HEK293T (cell line): ENCODE data around the gene HSDL2.

Experiments used
- CTCF ChIA-PET: fragments of 350-600 bp; formaldehyde crosslinking; extraction: SDS; loops from one replicate; lab custom pipeline; 2021; ENCODE audit warnings: antibody characterized with exemption, inconsistent platforms; lab: Yijun Ruan, JAX
- POLR2A ChIA-PET: fragments of 350-600 bp; formaldehyde crosslinking; extraction: SDS; loops from one replicate; lab custom pipeline; 2020; ENCODE audit warnings: antibody characterized with exemption, inconsistent platforms; lab: Yijun Ruan, JAX
- DNase-seq: peaks from one replicate; pipeline ENCODE4 v3.0.0; 2012; ENCODE audit warnings: mixed read lengths; ENCODE audit errors: extremely low spot score
- ARNT ChIP-seq: fragments of 450-650 bp; IDR thresholded peaks from 2 replicates; pipeline ENCODE4 v1.6.1; 2017; ENCODE audit warnings: mild to moderate bottlenecking
- BHLHE40 ChIP-seq: fragments of 450-650 bp; IDR thresholded peaks from 2 replicates; pipeline ENCODE4 v1.6.1; 2016; ENCODE audit warnings: mild to moderate bottlenecking, moderate library complexity, borderline replicate concordance
- CTBP1 ChIP-seq: fragments of 450-650 bp; IDR thresholded peaks from 2 replicates; pipeline ENCODE4 v1.6.1; 2016; ENCODE audit warnings: borderline replicate concordance
- ELF4 ChIP-seq: fragments of 450-650 bp; IDR thresholded peaks from 2 replicates; pipeline ENCODE4 v1.6.1; 2017; ENCODE audit warnings: antibody characterized with exemption
- FOXA1 ChIP-seq: fragments of 450-650 bp; IDR thresholded peaks from 2 replicates; pipeline ENCODE4 v1.6.1; 2016; ENCODE audit warnings: mild to moderate bottlenecking
- FOXK2 ChIP-seq: fragments of 450-650 bp; IDR thresholded peaks from 2 replicates; pipeline ENCODE4 v1.6.1; 2016; ENCODE audit warnings: mild to moderate bottlenecking
- FOXM1 ChIP-seq: fragments of 450-650 bp; IDR thresholded peaks from 2 replicates; pipeline ENCODE4 v1.6.1; 2017; ENCODE audit warnings: mild to moderate bottlenecking, borderline replicate concordance
- HDGF ChIP-seq: fragments of 450-650 bp; IDR thresholded peaks from 2 replicates; pipeline ENCODE4 v1.6.1; 2017; ENCODE audit warnings: antibody characterized with exemption, borderline replicate concordance
- L3MBTL2 ChIP-seq: fragments of 450-650 bp; conservative IDR thresholded peaks from 2 replicates; pipeline ENCODE4 v1.6.1; 2016; ENCODE audit warnings: mild to moderate bottlenecking
- LEF1 ChIP-seq: fragments of 450-650 bp; IDR thresholded peaks from 2 replicates; pipeline ENCODE4 v1.6.1; 2017; ENCODE audit warnings: mild to moderate bottlenecking, borderline replicate concordance
- NFRKB ChIP-seq: fragments of 450-650 bp; IDR thresholded peaks from 2 replicates; pipeline ENCODE4 v1.6.1; 2016; ENCODE audit warnings: mild to moderate bottlenecking, moderate library complexity
- SP1 ChIP-seq: fragments of 450-650 bp; IDR thresholded peaks from 2 replicates; pipeline ENCODE4 v1.6.1; 2017
- SUZ12 ChIP-seq: fragments of 450-650 bp; IDR thresholded peaks from 2 replicates; pipeline ENCODE4 v1.6.1; 2016; ENCODE audit warnings: mild to moderate bottlenecking
- TARDBP ChIP-seq: fragments of 450-650 bp; IDR thresholded peaks from 2 replicates; pipeline ENCODE4 v1.6.1; 2016
- ZNF384 ChIP-seq: fragments of 450-650 bp; IDR thresholded peaks from 2 replicates; pipeline ENCODE4 v1.6.1; 2016
- TF ChIP-seq, protein P1 (sequence below): fragments of 450-650 bp; IDR thresholded peaks from 2 replicates; pipeline ENCODE4 v1.6.1; 2016

Gene HSDL2

DNA sequence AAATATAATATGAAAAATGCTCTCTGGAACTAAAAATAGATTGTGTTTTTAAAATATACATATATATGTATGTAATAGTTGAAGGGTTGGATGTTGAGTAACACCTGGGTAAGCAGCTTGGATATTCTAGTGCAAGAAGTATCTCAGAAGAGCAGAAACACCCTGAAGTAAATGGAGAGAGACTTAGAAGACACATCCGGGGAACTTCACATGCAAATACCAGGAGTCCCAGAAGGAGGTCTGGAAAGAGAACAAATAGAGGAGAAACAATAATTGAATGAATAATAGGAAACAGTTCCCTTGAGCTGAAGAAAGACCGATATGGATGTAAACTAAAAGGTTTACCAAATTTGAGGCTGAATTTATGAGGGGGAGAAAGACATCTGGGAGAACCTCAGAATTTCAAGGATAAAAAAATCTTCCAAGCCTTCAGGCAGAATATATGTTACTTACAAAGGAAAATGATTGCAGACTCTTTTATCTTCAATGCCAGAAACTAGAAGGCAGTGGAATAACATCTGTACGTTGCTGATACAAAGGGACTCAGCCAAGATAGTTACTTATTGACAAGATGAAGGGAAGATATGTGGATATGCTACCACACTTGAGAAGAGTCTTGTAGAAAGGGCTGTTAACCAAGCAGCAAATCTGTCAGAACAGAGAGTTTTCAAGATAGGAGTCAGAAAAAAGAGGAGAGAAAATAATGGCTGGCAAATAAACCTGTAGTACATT lies 42.7 kb downstream of the HSDL2 start:
- no peak for TF ChIP-seq SP1
- TF ChIP-seq TARDBP = no peak
- no peak for TF ChIP-seq L3MBTL2
- TF ChIP-seq FOXA1 = no peak
- no peak for TF ChIP-seq FOXK2
- TF ChIP-seq NFRKB = no peak
- no peak for TF ChIP-seq ZNF384
- TF ChIP-seq SUZ12 = no peak
- ChIA-PET POLR2A (interaction anchor here (0.7 kb wide), 1 partner anchor 43 kb away, joined by 3 read pairs; the partner anchor contains the start of gene HSDL2), CTCF (no interaction called here)
- no peak for DNase-seq

DNA sequence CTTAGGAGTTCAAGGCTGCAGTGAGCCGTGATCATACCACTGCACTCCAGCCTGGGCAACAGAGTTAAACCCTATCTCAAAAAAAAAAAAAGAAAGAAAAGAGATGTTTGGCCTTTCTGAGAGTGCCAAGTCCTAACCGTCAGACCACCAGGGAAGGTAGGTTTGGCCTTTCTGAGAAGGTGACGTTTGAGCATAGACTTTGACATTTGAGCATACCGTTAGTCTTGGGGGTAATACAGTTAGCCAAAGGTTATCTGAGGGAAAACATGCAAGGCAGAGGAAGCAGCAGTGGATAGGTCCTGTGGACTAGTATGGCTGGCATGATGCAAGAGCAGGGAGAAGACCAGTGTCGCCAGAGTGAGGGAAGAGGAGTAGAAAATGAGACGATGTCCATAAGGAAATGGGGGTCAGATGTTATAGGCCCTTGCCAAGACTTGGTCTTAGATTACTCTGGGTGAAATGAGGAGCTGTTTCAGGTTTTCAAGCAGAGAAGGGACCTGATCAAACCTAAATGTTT lies 50.2 kb downstream of the HSDL2 start:
- POLR2A ChIA-PET = no interaction called here

DNA sequence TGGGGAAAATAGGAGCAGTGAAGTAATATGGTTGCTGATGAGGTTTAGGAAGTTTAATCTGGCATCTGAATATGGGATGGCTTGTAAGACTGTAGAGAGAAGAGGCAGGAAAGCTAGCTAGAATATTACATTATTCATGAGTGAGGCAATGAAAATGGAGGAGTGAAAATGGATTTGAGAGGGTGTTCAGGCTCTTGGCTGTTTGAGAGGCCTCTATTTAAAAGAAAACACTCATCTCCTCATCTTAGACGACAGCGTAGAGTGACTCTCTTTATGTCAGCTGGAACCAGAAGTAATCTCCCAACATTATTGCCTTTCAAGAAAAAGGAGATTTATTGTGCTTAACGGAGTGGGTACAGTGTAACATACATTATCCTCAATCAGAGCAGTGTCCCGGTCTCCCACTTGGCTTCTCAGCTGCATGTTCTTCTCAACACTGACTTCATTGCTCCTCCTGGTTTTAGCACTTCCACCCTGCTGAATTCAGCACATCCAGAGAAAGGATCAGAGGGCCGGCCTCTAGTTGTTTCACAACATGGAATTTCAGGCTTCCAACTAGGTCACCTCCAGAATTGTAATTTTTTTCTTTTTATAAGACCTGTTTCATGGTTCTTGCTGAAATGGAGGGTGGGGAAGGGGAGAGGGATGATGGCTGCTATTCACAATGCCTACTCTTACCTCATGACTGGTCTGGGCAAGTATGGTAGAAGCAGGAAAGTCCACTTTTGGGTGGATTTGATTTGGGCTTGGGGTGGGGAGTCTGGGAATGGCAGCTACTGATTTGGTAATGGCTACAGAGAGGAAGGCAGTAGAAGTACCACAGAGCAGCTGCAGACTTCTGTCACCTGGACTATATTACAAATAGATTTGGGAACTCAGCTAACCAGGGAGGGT lies 53.8 kb downstream of the HSDL2 start:
- POLR2A ChIA-PET = no interaction called here
- CTCF ChIA-PET = interaction anchor here (0.6 kb wide), 1 partner anchor 17 kb away, joined by 5 read pairs; no protein-coding TSS in a partner anchor
- no peak for TF ChIP-seq SP1
- no peak for TF ChIP-seq ZNF384
- no peak for TF ChIP-seq TARDBP
- no peak for TF ChIP-seq BHLHE40
- no peak for TF ChIP-seq CTBP1
- TF ChIP-seq SUZ12 = no peak
- TF ChIP-seq, protein P1, sequence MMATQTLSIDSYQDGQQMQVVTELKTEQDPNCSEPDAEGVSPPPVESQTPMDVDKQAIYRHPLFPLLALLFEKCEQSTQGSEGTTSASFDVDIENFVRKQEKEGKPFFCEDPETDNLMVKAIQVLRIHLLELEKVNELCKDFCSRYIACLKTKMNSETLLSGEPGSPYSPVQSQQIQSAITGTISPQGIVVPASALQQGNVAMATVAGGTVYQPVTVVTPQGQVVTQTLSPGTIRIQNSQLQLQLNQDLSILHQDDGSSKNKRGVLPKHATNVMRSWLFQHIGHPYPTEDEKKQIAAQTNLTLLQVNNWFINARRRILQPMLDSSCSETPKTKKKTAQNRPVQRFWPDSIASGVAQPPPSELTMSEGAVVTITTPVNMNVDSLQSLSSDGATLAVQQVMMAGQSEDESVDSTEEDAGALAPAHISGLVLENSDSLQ = no peak
- no peak for TF ChIP-seq FOXM1
- TF ChIP-seq NFRKB = no peak
- no peak for TF ChIP-seq FOXK2
- no peak for TF ChIP-seq FOXA1
- TF ChIP-seq HDGF = no peak
- no peak for TF ChIP-seq LEF1
- no peak for TF ChIP-seq L3MBTL2
- no peak for TF ChIP-seq ARNT
- no peak for TF ChIP-seq ELF4
- no peak for DNase-seq

More for the DNA sequence above, 50.2 kb downstream of the HSDL2 start:
- no peak for DNase-seq
- CTCF ChIA-PET = no interaction called here
- TF ChIP-seq LEF1 (no peak), FOXA1 (no peak)

DNA sequence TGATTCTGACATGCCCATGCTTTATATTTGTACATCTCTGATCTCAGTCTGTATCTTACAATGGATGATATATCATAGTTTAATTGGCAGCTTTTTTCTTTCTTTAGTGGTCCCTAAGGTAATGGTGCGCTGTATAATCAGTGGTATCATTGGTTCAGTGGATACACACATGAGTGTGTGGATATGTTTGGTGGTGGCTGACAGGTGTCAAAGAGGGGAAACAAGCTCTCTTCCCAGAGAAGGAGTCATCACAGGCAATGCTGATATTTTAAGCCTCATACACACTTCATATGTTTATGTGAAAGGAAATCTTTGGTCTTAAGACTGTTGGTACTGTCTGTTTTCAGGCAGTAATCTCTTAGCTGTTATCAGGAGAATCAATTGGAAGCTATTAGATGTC lies 54.6 kb downstream of the HSDL2 start:
- ChIA-PET CTCF (no interaction called here), POLR2A (no interaction called here)
- no peak for DNase-seq
- TF ChIP-seq BHLHE40 (no peak), SUZ12 (no peak), FOXA1 (no peak), FOXM1 (no peak), L3MBTL2 (no peak), SP1 (no peak), CTBP1 (no peak), FOXK2 (no peak), TARDBP (no peak)
- TF ChIP-seq, protein P1 = no peak

DNA sequence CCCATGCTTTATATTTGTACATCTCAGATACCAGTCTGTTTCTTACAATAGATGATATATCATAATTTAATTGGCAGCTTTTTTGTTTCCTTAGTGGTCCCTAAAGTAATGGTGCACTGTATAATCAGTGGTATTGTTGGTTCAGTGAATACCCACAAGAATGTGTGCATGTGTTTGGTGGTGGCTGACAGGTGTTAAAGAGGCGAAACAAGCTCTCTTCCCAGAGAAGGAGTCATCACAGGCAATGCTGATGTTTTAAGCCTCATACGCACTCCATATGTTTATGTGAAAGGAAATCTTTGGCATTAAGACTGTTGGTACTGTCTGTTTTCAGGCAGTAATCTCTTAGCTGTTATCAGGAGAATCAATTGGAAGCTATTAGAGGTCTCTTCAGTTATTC lies 57.5 kb downstream of the HSDL2 start:
- CTCF ChIA-PET = interaction anchor here (0.6 kb wide), 1 partner anchor 350 kb away, joined by 4 read pairs; no protein-coding TSS in a partner anchor
- POLR2A ChIA-PET = no interaction called here
- TF ChIP-seq NFRKB = no peak
- TF ChIP-seq L3MBTL2 = no peak
- TF ChIP-seq, protein P1 = no peak
- TF ChIP-seq ARNT = no peak
- DNase-seq = no peak

DNA sequence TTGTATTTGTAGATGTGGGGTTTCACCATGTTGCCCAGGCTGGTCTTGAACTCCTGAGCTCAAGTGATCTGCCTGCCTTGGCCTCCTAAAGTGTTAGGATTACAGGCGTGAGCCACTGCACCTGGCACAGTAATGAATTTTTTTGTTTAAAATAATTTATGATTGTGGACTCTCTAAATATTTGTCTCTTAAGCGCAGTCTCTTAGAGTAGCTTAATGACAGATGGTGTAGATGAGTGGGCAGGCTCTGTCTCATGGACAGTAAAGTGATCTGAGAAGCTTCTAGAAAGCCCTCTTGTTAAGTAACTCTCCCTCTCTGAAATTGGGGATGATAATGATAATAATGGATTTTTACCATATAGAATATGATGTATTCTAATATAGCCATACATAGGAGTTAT lies 59.3 kb downstream of the HSDL2 start:
- ChIA-PET CTCF (no interaction called here), POLR2A (no interaction called here)
- TF ChIP-seq FOXA1 = no peak
- no peak for TF ChIP-seq TARDBP
- no peak for TF ChIP-seq HDGF
- TF ChIP-seq LEF1 = no peak
- DNase-seq = no peak

DNA sequence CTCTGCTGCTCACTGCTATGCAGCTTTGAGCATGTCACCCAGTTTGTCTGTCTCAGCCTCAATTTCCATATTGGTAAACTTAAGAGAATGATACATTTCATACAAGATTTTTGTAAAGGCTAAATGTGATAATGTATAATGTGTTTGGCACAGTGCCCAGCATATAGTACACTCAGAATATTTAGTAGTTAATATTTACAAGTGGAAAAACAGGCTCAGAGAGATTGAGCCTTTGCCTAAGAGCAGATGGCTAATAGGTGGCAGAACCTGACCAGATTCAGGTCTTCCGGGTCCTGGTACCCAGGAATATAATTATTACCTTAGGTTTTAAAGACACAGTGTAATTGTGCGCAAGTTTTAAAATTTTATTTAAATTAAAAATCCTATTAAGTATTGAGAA lies 59.9 kb downstream of the HSDL2 start:
- no peak for DNase-seq
- TF ChIP-seq FOXM1 = no peak
- ChIA-PET POLR2A (no interaction called here), CTCF (no interaction called here)
